GM12875 (cell line): ENCODE results near the gene FGF6.

Source experiments
- H3K4me3 ChIP-seq: one replicate; pipeline ENCODE4 v1.5.1; 2011; ENCODE audit warnings: low read depth, low read length, control low read depth
- TF ChIP-seq, protein P1 (sequence below): IDR thresholded peaks from 2 replicates; pipeline ENCODE4 v1.5.1; 2011; ENCODE audit warnings: low read depth, mild to moderate bottlenecking, control low read depth, inconsistent platforms, low read length, moderate library complexity, borderline replicate concordance; ENCODE audit not compliant: insufficient read depth

Gene FGF6

DNA sequence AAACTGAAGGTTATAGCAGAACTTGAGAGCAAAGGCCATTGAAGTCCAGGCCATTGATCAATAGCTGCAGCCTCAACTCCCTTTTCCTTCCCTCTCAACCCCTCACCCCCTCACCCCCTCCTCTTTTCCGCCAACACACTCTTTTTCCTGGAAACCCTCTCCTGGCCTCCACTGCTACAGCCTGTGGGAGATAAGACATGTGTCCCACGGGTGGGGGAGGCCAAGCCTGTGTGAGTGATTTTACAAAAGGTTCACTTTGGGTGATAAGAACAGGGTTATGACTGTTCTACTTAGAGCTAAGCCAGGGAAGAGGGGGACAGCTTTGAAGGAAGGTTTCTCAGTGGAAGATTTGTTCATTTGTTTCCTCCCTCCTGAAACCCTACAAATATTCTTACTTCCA, 57.0 kb downstream of the FGF6 start:
- TF ChIP-seq, protein P1, sequence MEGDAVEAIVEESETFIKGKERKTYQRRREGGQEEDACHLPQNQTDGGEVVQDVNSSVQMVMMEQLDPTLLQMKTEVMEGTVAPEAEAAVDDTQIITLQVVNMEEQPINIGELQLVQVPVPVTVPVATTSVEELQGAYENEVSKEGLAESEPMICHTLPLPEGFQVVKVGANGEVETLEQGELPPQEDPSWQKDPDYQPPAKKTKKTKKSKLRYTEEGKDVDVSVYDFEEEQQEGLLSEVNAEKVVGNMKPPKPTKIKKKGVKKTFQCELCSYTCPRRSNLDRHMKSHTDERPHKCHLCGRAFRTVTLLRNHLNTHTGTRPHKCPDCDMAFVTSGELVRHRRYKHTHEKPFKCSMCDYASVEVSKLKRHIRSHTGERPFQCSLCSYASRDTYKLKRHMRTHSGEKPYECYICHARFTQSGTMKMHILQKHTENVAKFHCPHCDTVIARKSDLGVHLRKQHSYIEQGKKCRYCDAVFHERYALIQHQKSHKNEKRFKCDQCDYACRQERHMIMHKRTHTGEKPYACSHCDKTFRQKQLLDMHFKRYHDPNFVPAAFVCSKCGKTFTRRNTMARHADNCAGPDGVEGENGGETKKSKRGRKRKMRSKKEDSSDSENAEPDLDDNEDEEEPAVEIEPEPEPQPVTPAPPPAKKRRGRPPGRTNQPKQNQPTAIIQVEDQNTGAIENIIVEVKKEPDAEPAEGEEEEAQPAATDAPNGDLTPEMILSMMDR, result no peak
- H3K4me3 ChIP-seq, result no peak overlapping the region

DNA sequence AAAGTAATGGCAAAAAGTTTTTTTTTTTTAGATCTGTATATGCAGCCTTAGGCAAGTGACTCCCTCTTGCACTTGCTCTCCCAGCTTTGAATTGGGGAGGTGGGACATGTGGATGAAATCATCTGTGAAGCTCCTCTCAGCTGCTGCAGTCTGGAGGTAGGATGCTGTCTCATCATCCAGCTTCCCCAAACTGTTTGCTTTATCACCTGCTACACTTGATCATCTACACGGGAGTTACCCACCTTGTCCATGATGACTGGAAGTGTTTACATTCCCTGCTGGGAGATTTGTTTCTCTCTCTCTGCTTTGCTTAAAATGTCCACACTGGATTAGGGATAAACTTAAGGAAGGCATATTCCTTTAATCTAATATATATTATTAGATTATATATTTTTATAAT, 57.6 kb downstream of the FGF6 start:
- H3K4me3 ChIP-seq, result no peak overlapping the region
- TF ChIP-seq, protein P1, result no peak

DNA sequence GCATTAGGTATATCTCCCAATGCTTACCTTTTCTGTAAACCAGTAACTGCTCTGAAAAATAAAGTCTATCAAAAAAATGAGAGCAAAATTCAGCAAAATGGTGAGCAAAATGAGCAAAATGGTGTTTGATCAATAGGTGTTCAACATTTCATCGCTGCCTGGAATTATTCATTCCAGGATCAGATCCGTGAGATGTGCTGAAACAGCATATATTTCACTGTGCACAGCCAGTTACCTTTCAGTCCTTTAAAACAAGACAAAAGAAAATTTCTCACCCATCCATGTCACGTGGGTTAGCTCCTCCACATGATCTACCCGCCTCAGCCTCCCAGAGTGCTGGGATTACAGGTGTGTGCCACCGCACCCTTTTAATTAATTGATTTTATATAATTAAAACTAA, 58.0 kb downstream of the FGF6 start:
- TF ChIP-seq, protein P1, result no peak
- no peak overlapping the region for H3K4me3 ChIP-seq

DNA sequence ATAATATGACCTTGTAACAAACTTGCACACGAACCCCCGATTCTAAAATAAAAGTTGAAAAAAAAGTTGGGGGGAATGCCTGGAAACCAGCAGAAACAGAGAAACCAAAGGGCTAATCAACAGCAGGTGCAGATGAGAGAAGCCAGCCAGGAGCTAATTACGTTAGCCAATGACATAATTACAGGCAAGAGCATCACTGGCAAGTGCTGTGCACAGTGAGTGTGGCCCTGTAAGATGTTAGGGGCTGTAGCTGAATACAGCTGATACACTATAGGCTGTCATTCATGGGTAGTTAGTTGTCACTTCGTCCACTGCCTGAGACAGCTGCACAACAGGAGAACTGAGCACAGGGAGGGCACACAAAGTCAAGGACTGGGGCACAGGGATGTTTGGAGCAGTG, 58.8 kb downstream of the FGF6 start:
- no peak overlapping the region for H3K4me3 ChIP-seq
- TF ChIP-seq, protein P1, result no peak
